Peyer's patch (tissue), 4 donors: Measurements from ENCODE around the gene ZNF726. TPM values are rescaled to one million over a fixed set of nuclear protein-coding genes. Genes with fewer than 3 reads are reported as not detected.

Experiments used
- DNase-seq, 3 donors: peaks; one replicate each; pipeline ENCODE4 v3.0.0-alpha.2; 2017 to 2019
- H3K27ac ChIP-seq, 4 donors: fragments of 200-600 bp; sonication (generic); one replicate each; pipeline ENCODE4 v1.5.1; 2016 to 2019
- H3K27me3 ChIP-seq, 2 donors: fragments of 200-600 bp; sonication (generic); one replicate each; pipeline ENCODE4 v1.5.1; 2019
- H3K36me3 ChIP-seq, 3 donors: fragments of 200-600 bp; sonication (generic); one replicate each; pipeline ENCODE4 v1.5.1; 2016 to 2019
- H3K4me1 ChIP-seq, 4 donors: fragments of 200-600 bp; sonication (generic); one replicate each; pipeline ENCODE4 v1.5.1; 2016 to 2019
- H3K4me3 ChIP-seq, 4 donors: fragments of 200-600 bp; sonication (generic); 1 replicate in 3 of 4; 2 replicates in 1 of 4; pipeline ENCODE4 v1.5.1; 2016 to 2019; ENCODE audit warnings: mild to moderate bottlenecking in 1 of 4
- H3K9me3 ChIP-seq, 4 donors: fragments of 200-600 bp; sonication (generic); one replicate each; pipeline ENCODE4 v1.5.1; 2016 to 2019; ENCODE audit warnings: mild to moderate bottlenecking in 1 of 4
- POLR2A ChIP-seq, 2 donors: fragments of 450-650 bp; IDR thresholded peaks; one replicate each; pipeline ENCODE4 v1.5.1; 2017; ENCODE audit warnings: antibody characterized with exemption in 2 of 2, mild to moderate bottlenecking in 2 of 2, moderate library complexity in 2 of 2
- total RNA-seq, 4 donors: library from RNA; depleted of rRNA; stranded (reverse); fragments of >200 nt; gene quantifications; one replicate each; pipeline ENCODE4 v1.1.0, GENCODE V29; 2016
- TF ChIP-seq, protein P1 (sequence below), 6 experiments: fragments of 450-650 bp in 4 of 6; fragments of 200-600 bp in 2 of 6; sonication (generic) in 1 of 6; IDR thresholded peaks; one replicate each; pipeline ENCODE4 v1.5.1; 2017 to 2019; ENCODE audit warnings: antibody characterized with exemption in 6 of 6, mild to moderate bottlenecking in 3 of 6, moderate library complexity in 1 of 6

Gene ZNF726
- total RNA-seq, 4 donors from 2014 or later, result 0.57 to 12.4 TPM; not detected in 2

DNA sequence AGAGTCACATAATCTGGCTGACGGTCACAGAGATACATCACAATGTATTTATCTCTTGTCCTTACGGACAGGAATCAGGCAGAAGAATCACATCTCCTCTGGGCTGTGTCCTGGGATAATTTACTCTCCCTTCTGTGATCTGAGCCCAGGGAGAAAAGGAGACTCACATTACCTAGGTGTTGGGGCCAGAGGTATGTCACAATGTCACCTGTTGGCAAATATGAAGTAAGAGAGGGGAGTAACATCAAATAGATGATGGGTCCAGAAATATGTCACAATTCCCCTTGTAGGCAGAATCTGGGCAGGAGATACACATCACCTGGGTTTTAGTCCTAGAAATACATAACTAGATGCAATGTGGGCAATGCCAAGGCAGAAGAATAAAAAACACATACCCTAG, 67.2 kb downstream of the ZNF726 start:
- H3K27ac ChIP-seq, result no peak overlapping the region
- H3K4me3 ChIP-seq, result no peak overlapping the region
- no peaks in the 10 kb centered on the region for H3K27me3 ChIP-seq
- H3K9me3 ChIP-seq, result no peaks in the 10 kb centered on the region
- no peak for DNase-seq
- TF ChIP-seq, protein P1, sequence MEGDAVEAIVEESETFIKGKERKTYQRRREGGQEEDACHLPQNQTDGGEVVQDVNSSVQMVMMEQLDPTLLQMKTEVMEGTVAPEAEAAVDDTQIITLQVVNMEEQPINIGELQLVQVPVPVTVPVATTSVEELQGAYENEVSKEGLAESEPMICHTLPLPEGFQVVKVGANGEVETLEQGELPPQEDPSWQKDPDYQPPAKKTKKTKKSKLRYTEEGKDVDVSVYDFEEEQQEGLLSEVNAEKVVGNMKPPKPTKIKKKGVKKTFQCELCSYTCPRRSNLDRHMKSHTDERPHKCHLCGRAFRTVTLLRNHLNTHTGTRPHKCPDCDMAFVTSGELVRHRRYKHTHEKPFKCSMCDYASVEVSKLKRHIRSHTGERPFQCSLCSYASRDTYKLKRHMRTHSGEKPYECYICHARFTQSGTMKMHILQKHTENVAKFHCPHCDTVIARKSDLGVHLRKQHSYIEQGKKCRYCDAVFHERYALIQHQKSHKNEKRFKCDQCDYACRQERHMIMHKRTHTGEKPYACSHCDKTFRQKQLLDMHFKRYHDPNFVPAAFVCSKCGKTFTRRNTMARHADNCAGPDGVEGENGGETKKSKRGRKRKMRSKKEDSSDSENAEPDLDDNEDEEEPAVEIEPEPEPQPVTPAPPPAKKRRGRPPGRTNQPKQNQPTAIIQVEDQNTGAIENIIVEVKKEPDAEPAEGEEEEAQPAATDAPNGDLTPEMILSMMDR (IDR thresholded peaks at IDR 0.05), result no peak
- no peak for TF ChIP-seq POLR2A (IDR thresholded peaks at IDR 0.05)
- H3K36me3 ChIP-seq, result no peaks in the 10 kb centered on the region
- H3K4me1 ChIP-seq, result no peaks in the 10 kb centered on the region

DNA sequence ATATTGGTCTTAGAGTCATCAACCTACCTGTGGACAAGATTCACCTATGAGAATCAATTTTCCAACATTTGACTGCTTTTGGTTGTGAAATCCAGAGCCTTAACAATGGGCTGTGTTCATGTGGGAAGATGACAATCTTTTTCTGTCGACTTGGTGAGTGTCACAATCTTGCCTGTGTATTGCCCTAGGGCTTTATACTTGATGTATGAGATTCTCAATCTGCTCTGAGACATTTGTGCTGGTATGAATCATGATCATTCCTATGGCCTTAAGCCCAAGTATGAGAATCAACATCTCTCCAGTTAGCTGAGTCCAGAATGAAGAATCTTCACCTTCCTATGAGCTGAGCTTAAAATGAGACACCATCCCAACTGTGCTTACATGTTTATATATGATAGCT, 68.7 kb downstream of the ZNF726 start:
- Histone ChIP-seq H3K9me3 (no peaks in the 10 kb centered on the region), H3K27me3 (no peaks in the 10 kb centered on the region), H3K36me3 (no peaks in the 10 kb centered on the region), H3K27ac (no peak overlapping the region), H3K4me1 (no peaks in the 10 kb centered on the region), H3K4me3 (no peak overlapping the region)
- DNase-seq, result no peak
- TF ChIP-seq, protein P1 (IDR thresholded peaks at IDR 0.05), result no peak
- TF ChIP-seq POLR2A (IDR thresholded peaks at IDR 0.05), result no peak

Other genes starting within 250 kb of the ZNF726 start
- 10 to 100 TPM in 3 of 4 donors, 1 to 10 TPM in 1; 10.0 to 28.1 (median 15.8) TPM for gene ZNF675, start 227.7 kb upstream of the ZNF726 start, total RNA-seq
- gene ZNF681, start 156.0 kb upstream of the ZNF726 start, total RNA-seq, result 1 to 10 TPM in 3 of 4 donors, under 1 TPM in 1; 0.66 to 5.0 (median 1.4) TPM
- gene ZNF254, start 172.3 kb downstream of the ZNF726 start, total RNA-seq, result 10 to 100 TPM in 3 of 4 donors, 1 to 10 TPM in 1; 7.8 to 37.1 (median 14.8) TPM